ENCODE data around the gene OPCML.

DNA sequence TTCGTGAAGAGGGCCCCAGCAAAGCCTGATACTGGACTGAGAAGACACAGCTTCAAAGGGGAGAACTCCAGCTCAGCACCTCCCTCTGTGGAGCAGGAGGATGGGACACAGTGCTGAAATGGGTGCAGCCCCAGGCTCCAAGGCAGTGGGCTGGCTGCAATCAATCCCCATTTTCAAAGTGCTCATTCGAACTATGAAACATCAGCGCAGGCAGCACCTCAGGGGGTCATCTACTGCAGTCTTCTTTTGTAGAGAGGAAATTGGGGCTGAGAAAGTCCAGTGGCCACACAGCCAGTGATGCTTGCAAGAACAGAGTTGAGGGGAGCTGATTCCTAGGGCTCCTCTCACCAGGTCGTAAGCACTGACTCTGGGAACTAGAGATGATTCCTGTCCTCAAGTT, 25.1 kb downstream of the OPCML start:
- TF ChIP-seq, protein P1, sequence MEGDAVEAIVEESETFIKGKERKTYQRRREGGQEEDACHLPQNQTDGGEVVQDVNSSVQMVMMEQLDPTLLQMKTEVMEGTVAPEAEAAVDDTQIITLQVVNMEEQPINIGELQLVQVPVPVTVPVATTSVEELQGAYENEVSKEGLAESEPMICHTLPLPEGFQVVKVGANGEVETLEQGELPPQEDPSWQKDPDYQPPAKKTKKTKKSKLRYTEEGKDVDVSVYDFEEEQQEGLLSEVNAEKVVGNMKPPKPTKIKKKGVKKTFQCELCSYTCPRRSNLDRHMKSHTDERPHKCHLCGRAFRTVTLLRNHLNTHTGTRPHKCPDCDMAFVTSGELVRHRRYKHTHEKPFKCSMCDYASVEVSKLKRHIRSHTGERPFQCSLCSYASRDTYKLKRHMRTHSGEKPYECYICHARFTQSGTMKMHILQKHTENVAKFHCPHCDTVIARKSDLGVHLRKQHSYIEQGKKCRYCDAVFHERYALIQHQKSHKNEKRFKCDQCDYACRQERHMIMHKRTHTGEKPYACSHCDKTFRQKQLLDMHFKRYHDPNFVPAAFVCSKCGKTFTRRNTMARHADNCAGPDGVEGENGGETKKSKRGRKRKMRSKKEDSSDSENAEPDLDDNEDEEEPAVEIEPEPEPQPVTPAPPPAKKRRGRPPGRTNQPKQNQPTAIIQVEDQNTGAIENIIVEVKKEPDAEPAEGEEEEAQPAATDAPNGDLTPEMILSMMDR (IDR thresholded peaks at IDR 0.05; ENCODE audit: low read length) = no peak
- no peak for TF ChIP-seq EZH2 (IDR thresholded peaks at IDR 0.05; ENCODE audit: borderline replicate concordance, low read length)

Measured in OCI-LY1 (cell line).